Adrenal gland (tissue), 5 donors: ENCODE measurements around the gene LRRK2.

Source experiments
- CTCF ChIP-seq, 6 experiments: fragments of 450-650 bp in 4 of 6; fragments of 200-600 bp in 2 of 6; sonication (generic) in 1 of 6; IDR thresholded peaks; 1 replicate in 5 of 6; 2 replicates in 1 of 6; pipeline versions ENCODE4 v1.5.1 to v1.8.0; 2016 to 2021; ENCODE audit warnings: antibody characterized with exemption in 6 of 6, mild to moderate bottlenecking in 2 of 6, moderate library complexity in 1 of 6
- POLR2A ChIP-seq, 2 donors: fragments of 450-650 bp; IDR thresholded peaks; one replicate each; pipeline ENCODE4 v1.6.1; 2017; ENCODE audit warnings: antibody characterized with exemption in 2 of 2, mild to moderate bottlenecking in 2 of 2, moderate library complexity in 1 of 2
- donor health status: DM: no; HTN: no; CAD: no.

- TF ChIP-seq CTCF (IDR thresholded peaks at IDR 0.05) (no peak), POLR2A (IDR thresholded peaks at IDR 0.05) (no peak)
Measured at GRCh38 chr12:40198601-40199000, 26.2 kb upstream of the LRRK2 start.
